RWPE1 (cell line): ENCODE measurements around the gene TSPAN17.
A peak's percentile ranks its signal among the peaks of the same experiment; 100 is the strongest.

Source experiments
- CTCF ChIA-PET: fragments of 350-600 bp; sonication (Branson Sonifier 250); formaldehyde crosslinking; extraction: SDS; loops from one replicate; lab custom pipeline; 2021; lab: Yijun Ruan, JAX
- POLR2A ChIA-PET: fragments of 400-600 bp; formaldehyde crosslinking; extraction: SDS; loops from one replicate; lab custom pipeline; 2020; ENCODE audit warnings: antibody characterized with exemption; ENCODE audit not compliant: low non-redundant PET; lab: Yijun Ruan, JAX
- DNase-seq: peaks from one replicate; pipeline ENCODE4 v3.0.0; 2012; ENCODE audit warnings: low spot score
- H3K27ac ChIP-seq: fragments of 450-650 bp; 2 replicates; pipeline ENCODE4 v1.5.1; 2017
- TF ChIP-seq, protein P1 (sequence below): fragments of 450-650 bp; conservative IDR thresholded peaks from 2 replicates; pipeline ENCODE4 v1.5.1; 2017; ENCODE audit warnings: low read depth, mild to moderate bottlenecking

TSPAN17 gene

DNA sequence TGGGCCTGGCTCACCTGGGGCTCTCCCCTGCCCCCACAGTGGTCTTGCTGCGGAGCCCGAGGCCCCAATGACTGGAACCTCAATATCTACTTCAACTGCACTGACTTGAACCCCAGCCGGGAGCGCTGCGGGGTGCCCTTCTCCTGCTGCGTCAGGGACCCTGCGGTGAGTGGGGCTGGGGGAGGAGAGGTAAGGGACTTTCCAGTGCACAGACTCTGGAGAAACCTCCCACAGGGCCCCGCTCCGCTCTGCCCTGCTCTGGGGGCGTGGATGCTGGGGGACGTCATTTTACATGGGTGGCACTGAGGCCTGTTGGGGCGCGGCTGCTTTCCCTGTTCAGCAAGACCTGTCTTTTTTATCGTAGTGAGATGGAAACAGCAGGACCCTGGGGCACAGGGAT is 7.6 kb downstream of the TSPAN17 start:
- CTCF ChIA-PET = no interaction called here

DNA sequence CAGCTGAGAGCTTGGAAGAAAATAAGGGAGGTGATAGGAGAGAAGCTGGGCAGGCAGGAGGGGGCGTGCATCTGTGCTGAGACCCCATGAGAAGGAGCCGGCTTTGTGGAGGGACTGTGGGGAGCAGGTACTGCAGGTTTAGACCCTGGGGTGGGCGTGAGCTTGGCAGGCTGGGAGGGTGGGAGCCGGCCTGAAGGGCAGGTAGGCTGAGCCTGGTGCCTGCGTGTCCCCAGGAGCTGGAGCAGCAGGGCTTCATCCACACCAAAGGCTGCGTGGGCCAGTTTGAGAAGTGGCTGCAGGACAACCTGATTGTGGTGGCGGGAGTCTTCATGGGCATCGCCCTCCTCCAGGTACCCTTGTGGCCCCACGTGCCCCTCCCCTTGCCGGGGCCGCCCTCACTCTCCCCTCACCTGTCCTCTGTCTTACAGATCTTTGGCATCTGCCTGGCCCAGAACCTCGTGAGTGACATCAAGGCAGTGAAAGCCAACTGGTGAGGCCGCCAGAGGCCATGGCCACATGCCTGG is 9.2 kb downstream of the TSPAN17 start:
- H3K27ac ChIP-seq = no peak overlapping the region
- ChIA-PET CTCF (interaction anchor here (1.8 kb wide), 1 partner anchor 8 kb away, joined by 8 read pairs; no protein-coding TSS in a partner anchor), POLR2A (no interaction called here)
- DNase-seq = no peak
- TF ChIP-seq, protein P1, sequence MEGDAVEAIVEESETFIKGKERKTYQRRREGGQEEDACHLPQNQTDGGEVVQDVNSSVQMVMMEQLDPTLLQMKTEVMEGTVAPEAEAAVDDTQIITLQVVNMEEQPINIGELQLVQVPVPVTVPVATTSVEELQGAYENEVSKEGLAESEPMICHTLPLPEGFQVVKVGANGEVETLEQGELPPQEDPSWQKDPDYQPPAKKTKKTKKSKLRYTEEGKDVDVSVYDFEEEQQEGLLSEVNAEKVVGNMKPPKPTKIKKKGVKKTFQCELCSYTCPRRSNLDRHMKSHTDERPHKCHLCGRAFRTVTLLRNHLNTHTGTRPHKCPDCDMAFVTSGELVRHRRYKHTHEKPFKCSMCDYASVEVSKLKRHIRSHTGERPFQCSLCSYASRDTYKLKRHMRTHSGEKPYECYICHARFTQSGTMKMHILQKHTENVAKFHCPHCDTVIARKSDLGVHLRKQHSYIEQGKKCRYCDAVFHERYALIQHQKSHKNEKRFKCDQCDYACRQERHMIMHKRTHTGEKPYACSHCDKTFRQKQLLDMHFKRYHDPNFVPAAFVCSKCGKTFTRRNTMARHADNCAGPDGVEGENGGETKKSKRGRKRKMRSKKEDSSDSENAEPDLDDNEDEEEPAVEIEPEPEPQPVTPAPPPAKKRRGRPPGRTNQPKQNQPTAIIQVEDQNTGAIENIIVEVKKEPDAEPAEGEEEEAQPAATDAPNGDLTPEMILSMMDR = no peak

More for the DNA sequence above, 7.6 kb downstream of the TSPAN17 start:
- POLR2A ChIA-PET = no interaction called here
- no peak overlapping the region for H3K27ac ChIP-seq
- TF ChIP-seq, protein P1 = no peak
- no peak for DNase-seq

DNA sequence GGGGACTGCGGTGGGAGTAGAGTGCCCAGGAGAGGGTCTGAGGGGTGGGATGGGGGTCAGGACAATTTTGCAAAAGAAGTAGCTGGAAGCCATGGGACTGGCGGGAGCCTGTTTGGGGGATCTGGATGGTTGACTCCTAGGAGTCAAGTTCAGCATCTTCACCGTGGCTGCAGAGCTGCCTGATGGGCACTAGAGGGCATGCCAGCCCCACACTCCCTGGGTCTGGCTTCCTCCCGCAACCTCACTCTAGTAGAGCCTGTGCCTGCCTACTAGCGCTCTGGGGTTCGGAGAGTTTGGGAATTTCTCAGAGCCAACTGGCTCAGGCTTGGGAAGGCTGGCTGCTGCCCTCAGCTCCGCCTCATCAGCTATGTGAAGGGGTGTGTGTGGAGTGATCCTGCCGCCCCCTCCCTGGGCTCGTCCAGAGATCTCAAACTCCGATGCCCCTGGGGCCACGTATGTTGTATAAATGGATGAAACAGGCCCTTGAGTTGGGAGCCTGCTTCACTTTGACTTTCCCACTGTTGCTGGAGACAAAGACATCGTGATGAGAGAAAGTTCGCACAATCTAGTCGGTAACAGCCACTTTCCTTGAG is 10.8 kb downstream of the TSPAN17 start:
- peak overlapping the region; percentile 9 for H3K27ac ChIP-seq
- TF ChIP-seq, protein P1 = peak; percentile 97
- ChIA-PET CTCF (interaction anchor here (0.5 to 1.9 kb wide), 29 partner anchors 10 to 523 kb away, joined by 3 to 13 read pairs (median 4); no protein-coding TSS in a partner anchor), POLR2A (no interaction called here)
- DNase-seq = peak; percentile 73

DNA sequence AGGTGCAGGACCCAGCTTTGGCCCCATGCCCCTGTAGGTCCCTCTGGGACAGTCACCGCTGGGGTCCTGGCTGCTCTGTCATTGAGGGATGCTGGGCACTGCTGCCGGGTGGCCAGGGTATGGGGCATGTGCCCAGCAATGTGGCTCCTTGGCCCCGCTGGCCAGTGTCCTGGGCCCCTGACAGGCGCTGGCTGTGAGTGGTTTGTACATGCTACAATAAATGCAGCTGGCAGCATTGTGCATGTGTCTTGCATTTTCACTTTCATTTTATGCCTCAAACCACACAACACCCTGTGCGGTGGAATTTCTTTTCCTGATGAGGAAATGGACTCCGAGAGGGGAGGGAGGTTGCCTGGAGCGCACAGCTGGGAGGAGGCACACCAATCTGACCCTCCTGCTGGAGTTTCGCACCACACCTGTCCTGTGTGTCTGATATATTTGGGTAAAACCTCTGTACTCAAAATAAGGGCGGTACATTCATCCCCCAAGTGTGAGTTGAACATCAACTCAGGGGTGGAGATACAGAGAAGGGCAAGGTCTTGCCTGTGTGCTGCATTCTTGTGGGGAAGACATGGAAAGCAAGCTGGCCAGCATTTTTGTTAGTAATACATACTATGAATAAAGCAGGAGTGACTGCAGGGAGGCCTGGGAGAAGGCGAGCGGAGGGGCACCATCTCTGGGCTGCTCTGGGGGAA is 11.7 kb downstream of the TSPAN17 start:
- CTCF ChIA-PET = interaction anchor here (0.6 to 3.1 kb wide), 18 partner anchors 10 to 454 kb away, joined by 3 to 18 read pairs (median 4); no protein-coding TSS in a partner anchor

DNA sequence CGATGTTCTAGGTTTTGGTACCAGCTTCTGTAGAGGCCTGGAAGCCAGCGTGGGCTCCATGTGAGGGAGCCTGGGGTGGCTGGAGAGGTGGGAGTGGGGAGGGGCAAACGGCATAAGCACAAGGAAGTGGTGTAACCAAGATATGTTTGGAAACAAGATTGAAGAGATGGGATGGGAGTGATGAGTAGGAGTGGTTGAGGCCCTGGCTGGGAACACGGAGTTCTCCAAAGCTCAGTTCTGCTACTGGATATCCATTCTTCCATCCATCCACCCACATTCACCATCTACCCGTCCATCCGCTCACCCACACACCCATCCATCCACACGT is 12.2 kb downstream of the TSPAN17 start:
- CTCF ChIA-PET = interaction anchor here (0.7 to 3.1 kb wide), 8 partner anchors 10 to 452 kb away, joined by 3 to 18 read pairs (median 4); no protein-coding TSS in a partner anchor
- POLR2A ChIA-PET = no interaction called here
- no peak for DNase-seq
- H3K27ac ChIP-seq = peak overlapping the region; percentile 9
- TF ChIP-seq, protein P1 = no peak

More for the DNA sequence above, 11.7 kb downstream of the TSPAN17 start:
- no peak for DNase-seq
- TF ChIP-seq, protein P1 = no peak
- H3K27ac ChIP-seq = peak overlapping the region; percentile 9
- POLR2A ChIA-PET = no interaction called here

DNA sequence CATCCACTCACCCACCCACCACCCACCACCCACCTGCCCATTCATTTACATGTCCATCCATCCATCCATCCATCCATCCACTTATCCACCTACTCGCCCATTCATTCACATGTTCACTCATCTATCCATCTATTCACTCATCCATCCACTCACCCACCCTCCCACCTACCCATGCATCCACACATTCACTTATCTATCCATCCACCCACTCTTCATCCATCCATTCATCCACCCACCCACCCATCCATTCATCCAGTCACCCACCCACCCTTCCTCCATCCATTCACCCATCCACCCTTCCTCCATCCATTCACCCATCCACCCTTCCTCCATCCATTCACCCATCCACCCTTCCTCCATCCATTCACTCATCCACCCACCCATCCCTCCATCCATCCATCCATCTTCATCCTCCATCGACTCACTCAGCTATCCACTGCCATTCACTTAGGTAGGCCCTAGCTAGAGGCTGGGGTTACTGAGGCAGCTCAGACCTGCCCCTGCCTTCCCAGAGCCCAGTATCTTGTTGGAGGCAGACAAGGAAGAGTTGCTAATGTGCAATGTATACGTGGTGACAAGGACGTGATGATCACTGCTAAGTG is 12.7 kb downstream of the TSPAN17 start:
- POLR2A ChIA-PET = interaction anchor here (0.9 kb wide), 1 partner anchor 13 kb away, joined by 3 read pairs; the partner anchor contains the start of gene TSPAN17
- TF ChIP-seq, protein P1 = no peak
- no peak overlapping the region for H3K27ac ChIP-seq
- DNase-seq = no peak
- CTCF ChIA-PET = interaction anchor here (0.5 to 3.1 kb wide), 65 partner anchors 10 to 825 kb away, joined by 3 to 31 read pairs (median 4); partner anchors contain the start of genes HK3 and TSPAN17
